Measurements from ENCODE around the gene RBCK1. TPM values are rescaled to one million over a fixed set of nuclear protein-coding genes. Genes with fewer than 3 reads are reported as not detected.

The RBCK1 gene
- total RNA-seq, 1 experiment from 2014 or later, result 46.8 TPM

DNA sequence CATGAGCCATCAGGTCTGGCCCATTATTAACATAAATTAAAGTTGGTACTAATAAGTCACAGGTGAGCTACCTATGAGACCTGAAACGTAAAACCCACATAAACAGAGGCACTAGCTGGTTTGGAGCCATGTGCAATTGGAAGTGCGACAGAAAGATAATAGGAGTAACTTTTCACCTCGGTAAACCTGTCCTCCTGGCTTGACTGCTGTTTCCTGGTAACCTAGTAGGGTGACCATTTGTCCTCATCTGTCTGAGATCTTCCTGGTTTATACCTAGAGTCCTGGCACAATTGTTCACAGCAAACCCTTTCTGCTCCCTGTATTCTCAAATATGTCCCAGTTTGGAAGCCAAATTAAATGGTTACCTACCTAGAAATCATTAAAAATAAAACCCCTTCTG, 46.9 kb downstream of the RBCK1 start:
- Histone ChIP-seq H2BK120ac (ENCODE audit: low read depth, low read length, poor library complexity, severe bottlenecking) (no peak overlapping the region), H3K4ac (ENCODE audit: low read depth, low read length) (no peak overlapping the region), H3K23ac (ENCODE audit: insufficient read length, low read depth, low read length) (no peak overlapping the region), H3K79me2 (ENCODE audit: insufficient read depth, low read length) (peaks cover 8% of the 10 kb centered on the region; the same call in 1 of the 2 replicates), H3K23me2 (ENCODE audit: insufficient read length, low read depth, low read length, poor library complexity, severe bottlenecking) (no peaks in the 10 kb centered on the region), H4K8ac (replicated peaks; ENCODE audit: insufficient read length, low read depth, low read length) (no peak overlapping the region), H4K91ac (ENCODE audit: insufficient read length, low read depth, low read length) (no peak overlapping the region), H3K56ac (ENCODE audit: insufficient read length, low read depth, low read length) (no peak overlapping the region), H4K5ac (ENCODE audit: insufficient read length, low read depth, low read length) (no peak overlapping the region), H2BK5ac (ENCODE audit: insufficient read length, low read length) (no peak overlapping the region), H3K27ac (ENCODE audit: insufficient read length, low read depth, low read length) (no peak overlapping the region), H4K20me1 (ENCODE audit: control insufficient read depth, insufficient read depth, insufficient read length) (no peaks in the 10 kb centered on the region), H3K4me2 (ENCODE audit: insufficient read depth, insufficient read length, low read length) (no peak overlapping the region), H3K9ac (ENCODE audit: extremely low read depth, insufficient read length, low read length) (no peak overlapping the region), H2AFZ (ENCODE audit: low read length) (no peak overlapping the region), H3K18ac (ENCODE audit: insufficient read length, low read depth, low read length) (no peak overlapping the region), H2BK20ac (ENCODE audit: low read depth, low read length, poor library complexity, severe bottlenecking) (no peak overlapping the region), H3K79me1 (ENCODE audit: insufficient read depth, low read depth, low read length, poor library complexity, severe bottlenecking) (no peaks in the 10 kb centered on the region), H3K27me3 (ENCODE audit: insufficient read depth, low read length) (no peaks in the 10 kb centered on the region), H3T11ph (ENCODE audit: low read length) (no peak overlapping the region), H2BK15ac (ENCODE audit: low read depth, low read length) (no peak overlapping the region), H3K9me3 (ENCODE audit: control insufficient read depth, low read depth, low read length) (no peaks in the 10 kb centered on the region), H2AK5ac (ENCODE audit: insufficient read length, low read length) (no peak overlapping the region), H3K14ac (ENCODE audit: insufficient read depth, low read length) (no peak overlapping the region), H3K4me1 (ENCODE audit: insufficient read depth, low read length) (no peaks in the 10 kb centered on the region), H2BK12ac (ENCODE audit: insufficient read length, low read depth, low read length) (no peak overlapping the region)
- Mint-ChIP-seq H3K4me3 (no peak overlapping the region), H3K9me3 (no peaks in the 10 kb centered on the region), H3K36me3 (ENCODE audit: insufficient read depth in 1 of 3, low read depth in 3 of 3) (peaks cover 0 to 2% (median 0%) of the 10 kb centered on the region in 3 experiments; a peak in 3 of 7 replicates), H3K27ac (no peak overlapping the region), H3K27me3 (ENCODE audit: low read depth) (no peaks in the 10 kb centered on the region), H3K4me1 (0 out of 4 replicates have a peak, but pooled peaks cover 0 to under 1% of the 10 kb centered on the region in 2 experiments)
- TF ChIP-seq, protein P1, sequence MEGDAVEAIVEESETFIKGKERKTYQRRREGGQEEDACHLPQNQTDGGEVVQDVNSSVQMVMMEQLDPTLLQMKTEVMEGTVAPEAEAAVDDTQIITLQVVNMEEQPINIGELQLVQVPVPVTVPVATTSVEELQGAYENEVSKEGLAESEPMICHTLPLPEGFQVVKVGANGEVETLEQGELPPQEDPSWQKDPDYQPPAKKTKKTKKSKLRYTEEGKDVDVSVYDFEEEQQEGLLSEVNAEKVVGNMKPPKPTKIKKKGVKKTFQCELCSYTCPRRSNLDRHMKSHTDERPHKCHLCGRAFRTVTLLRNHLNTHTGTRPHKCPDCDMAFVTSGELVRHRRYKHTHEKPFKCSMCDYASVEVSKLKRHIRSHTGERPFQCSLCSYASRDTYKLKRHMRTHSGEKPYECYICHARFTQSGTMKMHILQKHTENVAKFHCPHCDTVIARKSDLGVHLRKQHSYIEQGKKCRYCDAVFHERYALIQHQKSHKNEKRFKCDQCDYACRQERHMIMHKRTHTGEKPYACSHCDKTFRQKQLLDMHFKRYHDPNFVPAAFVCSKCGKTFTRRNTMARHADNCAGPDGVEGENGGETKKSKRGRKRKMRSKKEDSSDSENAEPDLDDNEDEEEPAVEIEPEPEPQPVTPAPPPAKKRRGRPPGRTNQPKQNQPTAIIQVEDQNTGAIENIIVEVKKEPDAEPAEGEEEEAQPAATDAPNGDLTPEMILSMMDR (conservative IDR thresholded peaks at IDR 0.05), result no peak
- DNase-seq, result no peak
- WGBS (ENCODE audit: extremely low coverage, insufficient read length, low lambda C conversion rate), result no CpG with 5 or more reads among the region's 3 CpGs

Data from H9 (cell line).